HEK293T (cell line): Measurements from ENCODE around the gene NOS3.

Experiments
- ARNT ChIP-seq: fragments of 450-650 bp; IDR thresholded peaks from 2 replicates; pipeline ENCODE4 v1.6.1; 2017; ENCODE audit warnings: mild to moderate bottlenecking
- BHLHE40 ChIP-seq: fragments of 450-650 bp; IDR thresholded peaks from 2 replicates; pipeline ENCODE4 v1.6.1; 2016; ENCODE audit warnings: mild to moderate bottlenecking, moderate library complexity, borderline replicate concordance
- CTBP1 ChIP-seq: fragments of 450-650 bp; IDR thresholded peaks from 2 replicates; pipeline ENCODE4 v1.6.1; 2016; ENCODE audit warnings: borderline replicate concordance
- ELF4 ChIP-seq: fragments of 450-650 bp; IDR thresholded peaks from 2 replicates; pipeline ENCODE4 v1.6.1; 2017; ENCODE audit warnings: antibody characterized with exemption
- FOXK2 ChIP-seq: fragments of 450-650 bp; IDR thresholded peaks from 2 replicates; pipeline ENCODE4 v1.6.1; 2016; ENCODE audit warnings: mild to moderate bottlenecking
- FOXM1 ChIP-seq: fragments of 450-650 bp; IDR thresholded peaks from 2 replicates; pipeline ENCODE4 v1.6.1; 2017; ENCODE audit warnings: mild to moderate bottlenecking, borderline replicate concordance
- L3MBTL2 ChIP-seq: fragments of 450-650 bp; conservative IDR thresholded peaks from 2 replicates; pipeline ENCODE4 v1.6.1; 2016; ENCODE audit warnings: mild to moderate bottlenecking
- NFRKB ChIP-seq: fragments of 450-650 bp; IDR thresholded peaks from 2 replicates; pipeline ENCODE4 v1.6.1; 2016; ENCODE audit warnings: mild to moderate bottlenecking, moderate library complexity
- SP1 ChIP-seq: fragments of 450-650 bp; IDR thresholded peaks from 2 replicates; pipeline ENCODE4 v1.6.1; 2017
- SUZ12 ChIP-seq: fragments of 450-650 bp; IDR thresholded peaks from 2 replicates; pipeline ENCODE4 v1.6.1; 2016; ENCODE audit warnings: mild to moderate bottlenecking
- TARDBP ChIP-seq: fragments of 450-650 bp; IDR thresholded peaks from 2 replicates; pipeline ENCODE4 v1.6.1; 2016
- TF ChIP-seq, protein P1 (sequence below): fragments of 450-650 bp; IDR thresholded peaks from 2 replicates; pipeline ENCODE4 v1.6.1; 2016

DNA sequence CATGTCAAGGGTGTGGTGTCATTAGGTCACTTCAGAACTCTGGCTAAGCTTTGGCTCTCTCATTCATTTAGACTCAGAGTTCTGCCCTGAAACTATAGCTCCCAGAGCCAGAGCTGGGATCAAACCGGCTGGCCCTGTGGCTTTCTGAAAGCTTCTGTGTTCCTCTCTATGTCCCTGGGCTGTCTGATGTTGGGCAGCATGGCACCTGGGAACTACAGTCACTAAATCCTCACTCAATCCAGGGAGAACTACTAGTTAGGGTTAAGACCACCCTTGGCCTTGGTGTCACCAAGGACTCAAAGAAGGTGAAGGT, 20.2 kb downstream of the NOS3 start:
- TF ChIP-seq FOXM1 (no peak), SP1 (no peak), L3MBTL2 (no peak), ELF4 (no peak), CTBP1 (no peak), TARDBP (no peak), NFRKB (no peak), BHLHE40 (no peak), FOXK2 (no peak), SUZ12 (no peak), ARNT (no peak)
- TF ChIP-seq, protein P1, sequence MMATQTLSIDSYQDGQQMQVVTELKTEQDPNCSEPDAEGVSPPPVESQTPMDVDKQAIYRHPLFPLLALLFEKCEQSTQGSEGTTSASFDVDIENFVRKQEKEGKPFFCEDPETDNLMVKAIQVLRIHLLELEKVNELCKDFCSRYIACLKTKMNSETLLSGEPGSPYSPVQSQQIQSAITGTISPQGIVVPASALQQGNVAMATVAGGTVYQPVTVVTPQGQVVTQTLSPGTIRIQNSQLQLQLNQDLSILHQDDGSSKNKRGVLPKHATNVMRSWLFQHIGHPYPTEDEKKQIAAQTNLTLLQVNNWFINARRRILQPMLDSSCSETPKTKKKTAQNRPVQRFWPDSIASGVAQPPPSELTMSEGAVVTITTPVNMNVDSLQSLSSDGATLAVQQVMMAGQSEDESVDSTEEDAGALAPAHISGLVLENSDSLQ = no peak
